CD8-positive, alpha-beta memory T cell (primary cell): Measurements from ENCODE around the gene KIAA1671. TPM values are rescaled to one million over a fixed set of nuclear protein-coding genes. Genes with fewer than 3 reads are reported as not detected.

ENCODE experiments used
- CTCF ChIA-PET: fragments of 350-600 bp; sonication (Branson Sonifier 250); formaldehyde crosslinking; loops from one replicate; lab custom pipeline; 2021; ENCODE audit warnings: antibody characterized with exemption; lab: Charles Lee
- POLR2A ChIA-PET: fragments of 350-600 bp; sonication (Branson Sonifier 250); formaldehyde crosslinking; loops from one replicate; lab custom pipeline; 2021; ENCODE audit warnings: antibody characterized with exemption; lab: Charles Lee
- DNase-seq, 5 donors: peaks; one replicate each; pipeline versions ENCODE4 v3.0.0 to v3.0.0-alpha.2; 2020 to 2022; ENCODE audit warnings: mixed read lengths in 1 of 5
- H3K27ac ChIP-seq: one replicate; pipeline ENCODE4 v1.7.0; 2013; ENCODE audit warnings: low read depth, mild to moderate bottlenecking, low read length, moderate library complexity
- H3K27me3 ChIP-seq: 2 replicates; pipeline ENCODE4 v1.7.0; 2013; ENCODE audit warnings: low read length, mild to moderate bottlenecking; ENCODE audit not compliant: insufficient read depth, poor library complexity, severe bottlenecking
- H3K36me3 ChIP-seq: 2 replicates; pipeline ENCODE4 v1.7.0; 2013; ENCODE audit warnings: mild to moderate bottlenecking, low read length, moderate library complexity; ENCODE audit not compliant: insufficient read depth
- H3K4me1 ChIP-seq: 2 replicates; pipeline ENCODE4 v1.7.0; 2013; ENCODE audit warnings: mild to moderate bottlenecking, low read length, moderate library complexity; ENCODE audit not compliant: insufficient read depth
- H3K4me3 ChIP-seq: 2 replicates; pipeline ENCODE4 v1.7.0; 2013; ENCODE audit warnings: mild to moderate bottlenecking, low read length
- H3K9me3 ChIP-seq: 2 replicates; pipeline ENCODE4 v1.7.0; 2013; ENCODE audit warnings: mild to moderate bottlenecking, low read length
- H3K27ac Mint-ChIP-seq, 8 donors: one replicate each; pipeline ENCODE4 v1.8.0; 2020 to 2021; ENCODE audit warnings: mixed read lengths in 8 of 8, mild to moderate bottlenecking in 6 of 8, inconsistent platforms in 3 of 8, moderate library complexity in 3 of 8
- H3K27me3 Mint-ChIP-seq, 2 donors: one replicate each; pipeline ENCODE4 v1.8.0; 2020 to 2021; ENCODE audit warnings: mixed read lengths in 2 of 2, mild to moderate bottlenecking in 1 of 2, moderate library complexity in 1 of 2
- H3K36me3 Mint-ChIP-seq, 3 donors: one replicate each; pipeline ENCODE4 v1.8.0; 2020 to 2021; ENCODE audit warnings: mixed read lengths in 3 of 3, inconsistent platforms in 1 of 3, mild to moderate bottlenecking in 1 of 3
- H3K4me1 Mint-ChIP-seq, 3 donors: one replicate each; pipeline ENCODE4 v1.8.0; 2020 to 2021; ENCODE audit warnings: mixed read lengths in 3 of 3, inconsistent platforms in 1 of 3, mild to moderate bottlenecking in 1 of 3
- H3K4me3 Mint-ChIP-seq, 7 donors: one replicate each; pipeline ENCODE4 v1.8.0; 2020 to 2021; ENCODE audit warnings: mixed read lengths in 7 of 7, mild to moderate bottlenecking in 6 of 7, moderate library complexity in 4 of 7, inconsistent platforms in 2 of 7
- H3K9me3 Mint-ChIP-seq, 5 donors: one replicate each; pipeline ENCODE4 v1.8.0; 2020 to 2022; ENCODE audit warnings: mixed read lengths in 5 of 5, mild to moderate bottlenecking in 3 of 5, moderate library complexity in 2 of 5, inconsistent platforms in 1 of 5
- polyA plus RNA-seq: library from polyadenylated mRNA; unstranded; fragments of 300-500 nt; fragmentation: Illumina TruSeq; gene quantifications from one replicate; pipeline ENCODE4 v1.2.3, GENCODE V29; 2021
- total RNA-seq, 2 experiments: library from RNA; stranded (reverse); gene quantifications; one replicate each; pipeline ENCODE4 v1.2.3, GENCODE V29; 2021

Gene KIAA1671
- total and polyA plus RNA-seq, 3 experiments from 2014 or later: 2.6 to 14.7 (median 13.8) TPM

- Mint-ChIP-seq H3K4me3 (no peak overlapping the region), H3K4me1 (no peaks in the 10 kb centered on the region), H3K36me3 (peaks cover 0 to 9% (median 0%) of the 10 kb centered on the region in 3 donors), H3K9me3 (peaks cover 4 to 13% (median 6%) of the 10 kb centered on the region in 5 donors), H3K27ac (peak overlapping the region in 1 of 8 donors; percentile 43), H3K27me3 (no peaks in the 10 kb centered on the region)
- H3K27me3 ChIP-seq: no peaks in the 10 kb centered on the region
- no peak overlapping the region for H3K27ac ChIP-seq
- no peaks in the 10 kb centered on the region for H3K9me3 ChIP-seq
- POLR2A ChIA-PET: no interaction called here
- CTCF ChIA-PET: interaction anchor here (0.8 to 5.8 kb wide), 13 partner anchors 11 to 279 kb away, joined by 3 to 26 read pairs (median 4); partner anchors contain the start of gene KIAA1671
- no peak overlapping the region for H3K4me3 ChIP-seq
- DNase-seq: peak; percentile 54 to 76 (median 59)
- H3K36me3 ChIP-seq: no peaks in the 10 kb centered on the region
- no peaks in the 10 kb centered on the region for H3K4me1 ChIP-seq
Observed at GRCh38 chr22:25048659-25049647, 96.4 kb downstream of the KIAA1671 start.

GRCh38 chr22:25049770-25050169 is 97.3 kb downstream of the KIAA1671 start:
- no peaks in the 10 kb centered on the region for H3K27me3 Mint-ChIP-seq
- CTCF ChIA-PET: interaction anchor here (1.0 to 5.8 kb wide), 4 partner anchors 10 to 112 kb away, joined by 4 to 26 read pairs (median 10); no protein-coding TSS in a partner anchor

GRCh38 chr22:25050566-25050965 is 98.0 kb downstream of the KIAA1671 start:
- DNase-seq: no peak
- peaks cover 9 to 10% (median 10%) of the 10 kb centered on the region in 3 donors for H3K4me1 Mint-ChIP-seq
- no peak overlapping the region for H3K4me3 Mint-ChIP-seq
- H3K36me3 Mint-ChIP-seq: peaks cover 0 to 9% (median 0%) of the 10 kb centered on the region in 3 donors
- Histone ChIP-seq H3K4me1 (no peaks in the 10 kb centered on the region), H3K4me3 (no peak overlapping the region), H3K36me3 (no peaks in the 10 kb centered on the region), H3K9me3 (no peaks in the 10 kb centered on the region), H3K27me3 (no peaks in the 10 kb centered on the region), H3K27ac (no peak overlapping the region)
- no peak overlapping the region for H3K27ac Mint-ChIP-seq
- no peaks in the 10 kb centered on the region for H3K27me3 Mint-ChIP-seq
- ChIA-PET POLR2A (no interaction called here), CTCF (interaction anchor here (1.1 to 5.8 kb wide), 5 partner anchors 9 to 150 kb away, joined by 3 to 26 read pairs (median 5); partner anchors contain the start of gene CRYBB3)
- peaks cover 4 to 13% (median 6%) of the 10 kb centered on the region in 5 donors for H3K9me3 Mint-ChIP-seq

More at GRCh38 chr22:25049770-25050169, 97.3 kb downstream of the KIAA1671 start:
- no peak overlapping the region for H3K27ac ChIP-seq
- no peaks in the 10 kb centered on the region for H3K9me3 ChIP-seq
- no peaks in the 10 kb centered on the region for H3K4me1 ChIP-seq
- POLR2A ChIA-PET: no interaction called here
- Mint-ChIP-seq H3K9me3 (peaks cover 4 to 13% (median 6%) of the 10 kb centered on the region in 5 donors), H3K4me3 (no peak overlapping the region), H3K4me1 (peaks cover 3 to 5% (median 3%) of the 10 kb centered on the region in 3 donors), H3K27ac (no peak overlapping the region), H3K36me3 (peaks cover 0 to 9% (median 0%) of the 10 kb centered on the region in 3 donors)
- H3K36me3 ChIP-seq: no peaks in the 10 kb centered on the region
- H3K4me3 ChIP-seq: no peak overlapping the region
- no peak for DNase-seq
- H3K27me3 ChIP-seq: no peaks in the 10 kb centered on the region

- no peak overlapping the region for H3K27ac ChIP-seq
- no peaks in the 10 kb centered on the region for H3K27me3 ChIP-seq
- no peaks in the 10 kb centered on the region for H3K36me3 ChIP-seq
- DNase-seq: no peak
- POLR2A ChIA-PET: no interaction called here
- Mint-ChIP-seq H3K27me3 (no peaks in the 10 kb centered on the region), H3K36me3 (peaks cover 0 to 9% (median 0%) of the 10 kb centered on the region in 3 donors), H3K4me1 (peaks cover 9 to 10% (median 10%) of the 10 kb centered on the region in 3 donors), H3K27ac (no peak overlapping the region), H3K4me3 (no peak overlapping the region), H3K9me3 (peaks cover 4 to 13% (median 6%) of the 10 kb centered on the region in 5 donors)
- no peaks in the 10 kb centered on the region for H3K9me3 ChIP-seq
- CTCF ChIA-PET: interaction anchor here (1.1 to 5.8 kb wide), 5 partner anchors 9 to 149 kb away, joined by 3 to 26 read pairs (median 5); partner anchors contain the start of gene CRYBB3
- H3K4me3 ChIP-seq: no peak overlapping the region
- H3K4me1 ChIP-seq: no peaks in the 10 kb centered on the region
Observed at GRCh38 chr22:25051073-25051472, 98.6 kb downstream of the KIAA1671 start.

- Histone ChIP-seq H3K27me3 (no peaks in the 10 kb centered on the region), H3K4me3 (no peak overlapping the region), H3K4me1 (no peaks in the 10 kb centered on the region), H3K36me3 (no peaks in the 10 kb centered on the region), H3K9me3 (no peaks in the 10 kb centered on the region), H3K27ac (no peak overlapping the region)
- ChIA-PET POLR2A (no interaction called here), CTCF (interaction anchor here (1.8 to 5.8 kb wide), 3 partner anchors 59 to 114 kb away, joined by 5 to 26 read pairs (median 10); no protein-coding TSS in a partner anchor)
- Mint-ChIP-seq H3K27ac (peak overlapping the region in 1 of 8 donors; percentile 61), H3K4me3 (no peak overlapping the region), H3K36me3 (peaks cover 0 to 9% (median 0%) of the 10 kb centered on the region in 3 donors), H3K4me1 (peaks cover 10 to 14% (median 12%) of the 10 kb centered on the region in 3 donors), H3K27me3 (peaks cover 0 to 4% of the 10 kb centered on the region in 2 donors), H3K9me3 (peaks cover 4 to 13% (median 6%) of the 10 kb centered on the region in 5 donors)
- no peak for DNase-seq
Observed at GRCh38 chr22:25051983-25052710, 99.6 kb downstream of the KIAA1671 start.

- CTCF ChIA-PET: interaction anchor here (1.4 to 5.8 kb wide), 4 partner anchors 24 to 115 kb away, joined by 4 to 26 read pairs (median 8); no protein-coding TSS in a partner anchor
- H3K36me3 Mint-ChIP-seq: peaks cover 0 to 9% (median 0%) of the 10 kb centered on the region in 3 donors
- H3K9me3 Mint-ChIP-seq: peaks cover 4 to 13% (median 6%) of the 10 kb centered on the region in 5 donors
- peaks cover 0 to 4% of the 10 kb centered on the region in 2 donors for H3K27me3 Mint-ChIP-seq
- POLR2A ChIA-PET: no interaction called here
- no peaks in the 10 kb centered on the region for H3K27me3 ChIP-seq
- H3K4me1 ChIP-seq: no peaks in the 10 kb centered on the region
- no peaks in the 10 kb centered on the region for H3K9me3 ChIP-seq
- peaks cover 10 to 17% (median 14%) of the 10 kb centered on the region in 3 donors for H3K4me1 Mint-ChIP-seq
- H3K36me3 ChIP-seq: no peaks in the 10 kb centered on the region
- no peak overlapping the region for H3K4me3 ChIP-seq
- no peak overlapping the region for H3K27ac ChIP-seq
- no peak for DNase-seq
- no peak overlapping the region for H3K4me3 Mint-ChIP-seq
- no peak overlapping the region for H3K27ac Mint-ChIP-seq
Observed at GRCh38 chr22:25053153-25053805, 100.8 kb downstream of the KIAA1671 start.

- Mint-ChIP-seq H3K9me3 (peaks cover 4 to 13% (median 6%) of the 10 kb centered on the region in 5 donors), H3K36me3 (peaks cover 0 to 9% (median 0%) of the 10 kb centered on the region in 3 donors), H3K4me1 (peaks cover 10 to 21% (median 14%) of the 10 kb centered on the region in 3 donors), H3K4me3 (peak overlapping the region in 1 of 7 donors; percentile 1), H3K27me3 (peaks cover 0 to 4% of the 10 kb centered on the region in 2 donors), H3K27ac (peak overlapping the region; percentile 3 to 89 (median 64))
- Histone ChIP-seq H3K9me3 (no peaks in the 10 kb centered on the region), H3K4me1 (no peaks in the 10 kb centered on the region), H3K27me3 (no peaks in the 10 kb centered on the region), H3K4me3 (no peak overlapping the region), H3K36me3 (no peaks in the 10 kb centered on the region), H3K27ac (no peak overlapping the region)
- peak in 1 of 5 donors; percentile 37 for DNase-seq
- ChIA-PET POLR2A (no interaction called here), CTCF (interaction anchor here (1.4 to 2.5 kb wide), 4 partner anchors 13 to 117 kb away, joined by 5 to 10 read pairs (median 6); no protein-coding TSS in a partner anchor)
Observed at GRCh38 chr22:25054943-25055511, 102.5 kb downstream of the KIAA1671 start.
